H9 (cell line): ENCODE measurements around the gene STARD8. TPM values are rescaled to one million over a fixed set of nuclear protein-coding genes. Genes with fewer than 3 reads are reported as not detected.

Source experiments
- DNase-seq: peaks from one replicate; pipeline ENCODE4 v3.0.0-alpha.2; 2017
- H2AFZ ChIP-seq: one replicate; pipeline ENCODE4 v1.6.1; 2013; ENCODE audit warnings: mild to moderate bottlenecking, low read length, control low read depth, moderate library complexity
- H2AK5ac ChIP-seq: 2 replicates; pipeline ENCODE4 v1.6.1; 2013; ENCODE audit warnings: low read length, control low read depth, mixed read lengths; ENCODE audit not compliant: insufficient read length
- H2BK120ac ChIP-seq: one replicate; pipeline ENCODE4 v1.6.1; 2013; ENCODE audit warnings: low read depth, mild to moderate bottlenecking, low read length, control low read depth, inconsistent platforms; ENCODE audit not compliant: poor library complexity, severe bottlenecking
- H2BK12ac ChIP-seq: 2 replicates; pipeline ENCODE4 v1.6.1; 2013; ENCODE audit warnings: low read length, control low read depth, mixed read lengths, low read depth; ENCODE audit not compliant: insufficient read length
- H2BK15ac ChIP-seq: 2 replicates; pipeline ENCODE4 v1.6.1; 2013; ENCODE audit warnings: low read depth, low read length, control low read depth
- H2BK20ac ChIP-seq: one replicate; pipeline ENCODE4 v1.6.1; 2013; ENCODE audit warnings: low read depth, mild to moderate bottlenecking, low read length, control low read depth, inconsistent platforms; ENCODE audit not compliant: poor library complexity, severe bottlenecking
- H2BK5ac ChIP-seq: 2 replicates; pipeline ENCODE4 v1.6.1; 2013; ENCODE audit warnings: low read length, control low read depth, mixed read lengths; ENCODE audit not compliant: insufficient read length
- H3K14ac ChIP-seq: 2 replicates; pipeline ENCODE4 v1.6.1; 2013; ENCODE audit warnings: low read length, control low read depth; ENCODE audit not compliant: insufficient read depth
- H3K18ac ChIP-seq: 2 replicates; pipeline ENCODE4 v1.6.1; 2013; ENCODE audit warnings: low read depth, mild to moderate bottlenecking, mixed read lengths, low read length, control low read depth; ENCODE audit not compliant: insufficient read length
- H3K23ac ChIP-seq: 2 replicates; pipeline ENCODE4 v1.6.1; 2013; ENCODE audit warnings: low read length, control low read depth, mixed read lengths, low read depth; ENCODE audit not compliant: insufficient read length
- H3K23me2 ChIP-seq: 2 replicates; pipeline ENCODE4 v1.6.1; 2013; ENCODE audit warnings: low read depth, mild to moderate bottlenecking, mixed read lengths, low read length, control low read depth; ENCODE audit not compliant: insufficient read length, poor library complexity, severe bottlenecking
- H3K27ac ChIP-seq: 2 replicates; pipeline ENCODE4 v1.5.1; 2013; ENCODE audit warnings: low read length, control low read depth, mixed read lengths, low read depth; ENCODE audit not compliant: insufficient read length
- H3K27me3 ChIP-seq: 2 replicates; pipeline ENCODE4 v1.6.1; 2013; ENCODE audit warnings: low read length, control low read depth, inconsistent platforms; ENCODE audit not compliant: insufficient read depth
- H3K4ac ChIP-seq: 2 replicates; pipeline ENCODE4 v1.6.1; 2013; ENCODE audit warnings: low read depth, mild to moderate bottlenecking, control low read depth, inconsistent platforms, low read length, moderate library complexity
- H3K4me1 ChIP-seq: 2 replicates; pipeline ENCODE4 v1.6.1; 2013; ENCODE audit warnings: low read length, control low read depth, inconsistent platforms; ENCODE audit not compliant: insufficient read depth
- H3K4me2 ChIP-seq: 2 replicates; pipeline ENCODE4 v1.6.1; 2013; ENCODE audit warnings: low read length, control low read depth, mixed read lengths; ENCODE audit not compliant: insufficient read length, insufficient read depth
- H3K56ac ChIP-seq: 2 replicates; pipeline ENCODE4 v1.6.1; 2013; ENCODE audit warnings: low read depth, mild to moderate bottlenecking, mixed read lengths, low read length, control low read depth; ENCODE audit not compliant: insufficient read length
- H3K79me1 ChIP-seq: 2 replicates; pipeline ENCODE4 v1.6.1; 2013; ENCODE audit warnings: low read depth, mild to moderate bottlenecking, moderate library complexity, low read length, control low read depth, inconsistent platforms; ENCODE audit not compliant: insufficient read depth, poor library complexity, severe bottlenecking
- H3K79me2 ChIP-seq: 2 replicates; pipeline ENCODE4 v1.6.1; 2013; ENCODE audit warnings: low read length, control low read depth, inconsistent platforms; ENCODE audit not compliant: insufficient read depth
- H3K9ac ChIP-seq: 2 replicates; pipeline ENCODE4 v1.6.1; 2013; ENCODE audit warnings: low read length, control low read depth, mixed read lengths; ENCODE audit not compliant: insufficient read length; ENCODE audit errors: extremely low read depth
- H3K9me3 ChIP-seq: one replicate; pipeline ENCODE4 v1.6.1; 2013; ENCODE audit warnings: low read depth, low read length, inconsistent platforms; ENCODE audit not compliant: control insufficient read depth
- H3T11ph ChIP-seq: one replicate; pipeline ENCODE4 v1.6.1; 2013; ENCODE audit warnings: mild to moderate bottlenecking, low read length, control low read depth, inconsistent platforms
- H4K20me1 ChIP-seq: one replicate; pipeline ENCODE4 v1.6.1; 2013; ENCODE audit not compliant: control insufficient read depth, insufficient read length, insufficient read depth
- H4K5ac ChIP-seq: 2 replicates; pipeline ENCODE4 v1.6.1; 2013; ENCODE audit warnings: low read depth, mild to moderate bottlenecking, mixed read lengths, low read length, control low read depth; ENCODE audit not compliant: insufficient read length
- H4K8ac ChIP-seq: replicated peaks from 2 replicates; pipeline ENCODE4 v1.6.1; 2013; ENCODE audit warnings: low read length, control low read depth, mixed read lengths, low read depth; ENCODE audit not compliant: insufficient read length
- H4K91ac ChIP-seq: 2 replicates; pipeline ENCODE4 v1.6.1; 2013; ENCODE audit warnings: low read depth, mild to moderate bottlenecking, moderate library complexity, mixed read lengths, low read length, control low read depth; ENCODE audit not compliant: insufficient read length
- H3K27ac Mint-ChIP-seq, 3 experiments: 2 replicates in 2 of 3; 3 replicates in 1 of 3; pipeline ENCODE4 v1.8.0; 2020 to 2021; ENCODE audit warnings: mixed read lengths in 3 of 3, mild to moderate bottlenecking in 1 of 3, moderate library complexity in 1 of 3
- H3K27me3 Mint-ChIP-seq: 2 replicates; pipeline ENCODE4 v1.8.0; 2021; ENCODE audit warnings: low read depth, mild to moderate bottlenecking, moderate library complexity, mixed read lengths
- H3K36me3 Mint-ChIP-seq, 3 experiments: 2 replicates in 2 of 3; 3 replicates in 1 of 3; pipeline ENCODE4 v1.8.0; 2020 to 2021; ENCODE audit warnings: low read depth in 3 of 3, mixed read lengths in 3 of 3; ENCODE audit not compliant: insufficient read depth in 1 of 3
- H3K4me1 Mint-ChIP-seq, 2 experiments: 2 replicates each; pipeline ENCODE4 v1.8.0; 2020; ENCODE audit warnings: mixed read lengths in 2 of 2
- H3K4me3 Mint-ChIP-seq, 2 experiments: 2 replicates in 1 of 2; 3 replicates in 1 of 2; pipeline ENCODE4 v1.8.0; 2020 to 2021; ENCODE audit warnings: mild to moderate bottlenecking in 2 of 2, mixed read lengths in 2 of 2, moderate library complexity in 1 of 2
- H3K9me3 Mint-ChIP-seq, 2 experiments: 2 replicates in 1 of 2; 3 replicates in 1 of 2; pipeline ENCODE4 v1.8.0; 2020; ENCODE audit warnings: mild to moderate bottlenecking in 2 of 2, mixed read lengths in 2 of 2, moderate library complexity in 1 of 2
- WGBS: extraction: QIAGEN DNeasy Blood & Tissue Kit; methylation state at CpG from one replicate; pipeline ENCODE4 v1.1.7; 2013; ENCODE audit warnings: missing lambda C conversion rate, low lambda C conversion rate, mixed read lengths; ENCODE audit not compliant: insufficient read length; ENCODE audit errors: extremely low coverage; 5-methylcytosine and 5-hydroxymethylcytosine counted together
- total RNA-seq: library from RNA; stranded (reverse); gene quantifications from 2 replicates; pipeline ENCODE4 v1.2.1, GENCODE V29; 2021
- TF ChIP-seq, protein P1 (sequence below): fragments of 200-600 bp; sonication (generic); conservative IDR thresholded peaks from 3 replicates; pipeline ENCODE4 v1.8.0; 2021; ENCODE audit warnings: antibody characterized with exemption, mild to moderate bottlenecking

STARD8 gene
- total RNA-seq, 1 experiment from 2014 or later, result 0.52 TPM

DNA sequence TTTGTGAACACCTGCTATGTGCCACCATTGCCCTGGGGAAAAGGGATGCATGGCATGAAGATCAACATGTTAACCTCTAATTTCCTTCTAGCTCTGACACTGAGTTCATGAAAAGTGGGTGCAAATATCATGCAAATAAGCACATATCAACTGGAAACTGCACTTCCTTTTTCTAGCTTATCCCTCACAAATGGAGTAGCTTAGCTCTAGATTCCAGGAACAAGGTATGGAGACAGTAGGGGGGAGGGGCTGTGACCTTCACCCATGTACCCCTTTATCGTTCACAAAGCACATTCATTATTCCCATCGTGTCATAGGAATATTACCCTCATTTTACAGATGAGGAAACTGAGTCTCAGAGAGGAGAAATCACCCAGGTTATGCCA is 37.4 kb downstream of the STARD8 start:
- DNase-seq, result no peak
- H3K27ac Mint-ChIP-seq, result no peak overlapping the region
- H3K9ac ChIP-seq, result no peak overlapping the region

More for the DNA sequence above, 37.4 kb downstream of the STARD8 start:
- no peak overlapping the region for H2AK5ac ChIP-seq
- Mint-ChIP-seq H3K4me3 (no peak overlapping the region), H3K9me3 (peaks cover 58 to 68% of the 10 kb centered on the region in 2 experiments), H3K4me1 (peaks cover 17 to 41% of the 10 kb centered on the region in 2 experiments), H3K36me3 (peaks cover 0 to 2% (median 0%) of the 10 kb centered on the region in 3 experiments; a peak in 3 of 7 replicates), H3K27me3 (peaks cover 19% of the 10 kb centered on the region)
- H3K9me3 ChIP-seq, result peaks cover 37% of the 10 kb centered on the region
- no peak overlapping the region for H4K8ac ChIP-seq
- H3K14ac ChIP-seq, result no peak overlapping the region
- H3K18ac ChIP-seq, result no peak overlapping the region
- no peak overlapping the region for H3K23ac ChIP-seq
- H3K79me2 ChIP-seq, result no peaks in the 10 kb centered on the region
- no peaks in the 10 kb centered on the region; the same call in 1 of the 2 replicates for H3K27me3 ChIP-seq
- H3K27ac ChIP-seq, result no peak overlapping the region
- no peaks in the 10 kb centered on the region for H4K20me1 ChIP-seq
- no peak overlapping the region for H3K4me2 ChIP-seq
- H2BK15ac ChIP-seq, result no peak overlapping the region
- no peak overlapping the region for H2BK120ac ChIP-seq
- H2BK12ac ChIP-seq, result no peak overlapping the region
- TF ChIP-seq, protein P1, sequence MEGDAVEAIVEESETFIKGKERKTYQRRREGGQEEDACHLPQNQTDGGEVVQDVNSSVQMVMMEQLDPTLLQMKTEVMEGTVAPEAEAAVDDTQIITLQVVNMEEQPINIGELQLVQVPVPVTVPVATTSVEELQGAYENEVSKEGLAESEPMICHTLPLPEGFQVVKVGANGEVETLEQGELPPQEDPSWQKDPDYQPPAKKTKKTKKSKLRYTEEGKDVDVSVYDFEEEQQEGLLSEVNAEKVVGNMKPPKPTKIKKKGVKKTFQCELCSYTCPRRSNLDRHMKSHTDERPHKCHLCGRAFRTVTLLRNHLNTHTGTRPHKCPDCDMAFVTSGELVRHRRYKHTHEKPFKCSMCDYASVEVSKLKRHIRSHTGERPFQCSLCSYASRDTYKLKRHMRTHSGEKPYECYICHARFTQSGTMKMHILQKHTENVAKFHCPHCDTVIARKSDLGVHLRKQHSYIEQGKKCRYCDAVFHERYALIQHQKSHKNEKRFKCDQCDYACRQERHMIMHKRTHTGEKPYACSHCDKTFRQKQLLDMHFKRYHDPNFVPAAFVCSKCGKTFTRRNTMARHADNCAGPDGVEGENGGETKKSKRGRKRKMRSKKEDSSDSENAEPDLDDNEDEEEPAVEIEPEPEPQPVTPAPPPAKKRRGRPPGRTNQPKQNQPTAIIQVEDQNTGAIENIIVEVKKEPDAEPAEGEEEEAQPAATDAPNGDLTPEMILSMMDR, result no peak
- no peaks in the 10 kb centered on the region for H3K79me1 ChIP-seq
- H2AFZ ChIP-seq, result no peak overlapping the region
- H2BK20ac ChIP-seq, result no peak overlapping the region
- no peak overlapping the region for H4K91ac ChIP-seq
- no peaks in the 10 kb centered on the region for H3K23me2 ChIP-seq
- no peak overlapping the region for H4K5ac ChIP-seq
- H3K4ac ChIP-seq, result no peak overlapping the region
- H2BK5ac ChIP-seq, result no peak overlapping the region
- H3T11ph ChIP-seq, result no peak overlapping the region
- H3K4me1 ChIP-seq, result peaks cover 2% of the 10 kb centered on the region; the same call in 1 of the 2 replicates
- H3K56ac ChIP-seq, result no peak overlapping the region
- no CpG with 5 or more reads among the region's 2 CpGs for WGBS
